HEK293 (cell line): Measurements from ENCODE around the gene FZD7.

Source experiments
- CTCF ChIA-PET: fragments of 350-600 bp; formaldehyde crosslinking; extraction: SDS; loops from one replicate; lab custom pipeline; 2021; ENCODE audit warnings: antibody characterized with exemption; lab: Yijun Ruan, JAX
- POLR2A ChIA-PET: fragments of 300-600 bp; formaldehyde crosslinking; extraction: SDS; loops from one replicate; lab custom pipeline; 2020; ENCODE audit warnings: antibody characterized with exemption, inconsistent platforms; lab: Yijun Ruan, JAX
- H3K27ac ChIP-seq: fragments of 200-500 bp; sonication (Bioruptor generic); 2 replicates; pipeline ENCODE4 v1.5.1; 2014; ENCODE audit warnings: low read depth, low read length, control low read depth, inconsistent platforms; ENCODE audit errors: extremely low read depth
- H3K36me3 ChIP-seq, 2 experiments: fragments of 200-500 bp in 1 of 2; sonication (Bioruptor generic) in 1 of 2; 1 replicate in 1 of 2; 2 replicates in 1 of 2; pipeline ENCODE4 v1.5.1; 2014 to 2017; ENCODE audit warnings: inconsistent platforms in 2 of 2, low read length in 2 of 2; ENCODE audit not compliant: control insufficient read depth in 2 of 2, insufficient read depth in 1 of 2
- H3K4me1 ChIP-seq: fragments of 200-500 bp; sonication (Bioruptor generic); 2 replicates; pipeline ENCODE4 v1.5.1; 2014; ENCODE audit warnings: mild to moderate bottlenecking, low read length, inconsistent platforms; ENCODE audit not compliant: control insufficient read depth, insufficient read depth
- H3K4me3 ChIP-seq: 2 replicates; pipeline ENCODE4 v1.5.1; 2011; ENCODE audit warnings: low read depth, mild to moderate bottlenecking, control low read depth, low read length, moderate library complexity
- H3K9me3 ChIP-seq: fragments of 200-500 bp; sonication (Bioruptor generic); 2 replicates; pipeline ENCODE4 v1.5.1; 2014; ENCODE audit warnings: low read depth, low read length, inconsistent platforms; ENCODE audit not compliant: control insufficient read depth, insufficient read depth
- KLF16 ChIP-seq: fragments of 450-650 bp; formaldehyde crosslinking; IDR thresholded peaks from 2 replicates; pipeline ENCODE4 v1.5.1; 2017; ENCODE audit warnings: missing biosample characterization, missing genetic modification characterization
- KLF9 ChIP-seq: fragments of 450-650 bp; formaldehyde crosslinking; IDR thresholded peaks from 2 replicates; pipeline ENCODE4 v1.5.1; 2016; ENCODE audit warnings: missing biosample characterization, missing genetic modification characterization, low read depth
- PBX3 ChIP-seq: sonication (generic); formaldehyde crosslinking; IDR thresholded peaks from 2 replicates; pipeline ENCODE4 v1.8.1; 2022; ENCODE audit warnings: mild to moderate bottlenecking, moderate library complexity, missing genetic modification reagents
- PRDM6 ChIP-seq: fragments of 450-650 bp; formaldehyde crosslinking; IDR thresholded peaks from 2 replicates; pipeline ENCODE4 v1.5.1; 2017; ENCODE audit warnings: missing biosample characterization, missing genetic modification characterization
- SALL2 ChIP-seq: fragments of 450-650 bp; formaldehyde crosslinking; IDR thresholded peaks from 2 replicates; pipeline ENCODE4 v1.5.0; 2017; ENCODE audit warnings: missing biosample characterization, mild to moderate bottlenecking, missing genetic modification characterization, borderline replicate concordance
- SETDB1 ChIP-seq: IDR thresholded peaks from one replicate; pipeline ENCODE4 v1.6.1; 2017; ENCODE audit warnings: mild to moderate bottlenecking, low read length, moderate library complexity, mixed read lengths; ENCODE audit not compliant: insufficient read length
- TRIM28 ChIP-seq: IDR thresholded peaks from 2 replicates; pipeline ENCODE4 v1.6.1; 2011; ENCODE audit warnings: low read length, control low read depth, borderline replicate concordance
- ZBTB17 ChIP-seq: fragments of 450-650 bp; formaldehyde crosslinking; IDR thresholded peaks from 2 replicates; pipeline ENCODE4 v1.5.1; 2016; ENCODE audit warnings: missing biosample characterization, missing genetic modification characterization
- ZNF174 ChIP-seq: fragments of 450-650 bp; formaldehyde crosslinking; IDR thresholded peaks from 2 replicates; pipeline ENCODE4 v1.5.0; 2017; ENCODE audit warnings: missing biosample characterization, mild to moderate bottlenecking, missing genetic modification characterization
- ZNF184 ChIP-seq: fragments of 450-650 bp; IDR thresholded peaks from 2 replicates; pipeline ENCODE4 v1.5.1; 2018; ENCODE audit warnings: missing biosample characterization, mild to moderate bottlenecking, missing genetic modification characterization
- ZNF2 ChIP-seq: fragments of 450-650 bp; formaldehyde crosslinking; IDR thresholded peaks from 2 replicates; pipeline ENCODE4 v1.5.1; 2016; ENCODE audit warnings: missing biosample characterization, missing genetic modification characterization
- ZNF223 ChIP-seq: fragments of 450-650 bp; formaldehyde crosslinking; IDR thresholded peaks from 2 replicates; pipeline ENCODE4 v1.5.1; 2016; ENCODE audit warnings: missing biosample characterization, missing genetic modification characterization
- ZNF24 ChIP-seq: fragments of 450-650 bp; formaldehyde crosslinking; IDR thresholded peaks from 2 replicates; pipeline ENCODE4 v1.5.1; 2016; ENCODE audit warnings: missing biosample characterization, missing genetic modification characterization
- ZNF26 ChIP-seq: fragments of 450-650 bp; formaldehyde crosslinking; IDR thresholded peaks from 2 replicates; pipeline ENCODE4 v1.5.1; 2016; ENCODE audit warnings: missing biosample characterization, missing genetic modification characterization
- ZNF362 ChIP-seq: fragments of 450-650 bp; formaldehyde crosslinking; IDR thresholded peaks from 2 replicates; pipeline ENCODE4 v1.5.1; 2016; ENCODE audit warnings: missing biosample characterization, missing genetic modification characterization
- ZNF398 ChIP-seq: fragments of 450-650 bp; formaldehyde crosslinking; IDR thresholded peaks from 2 replicates; pipeline ENCODE4 v1.5.1; 2017; ENCODE audit warnings: missing biosample characterization, missing genetic modification characterization
- ZNF404 ChIP-seq: fragments of 450-650 bp; formaldehyde crosslinking; IDR thresholded peaks from 2 replicates; pipeline ENCODE4 v1.5.1; 2017; ENCODE audit warnings: missing biosample characterization, missing genetic modification characterization
- ZNF433 ChIP-seq: fragments of 450-650 bp; formaldehyde crosslinking; IDR thresholded peaks from 2 replicates; pipeline ENCODE4 v1.5.1; 2016; ENCODE audit warnings: missing biosample characterization, missing genetic modification characterization, low read depth
- ZNF549 ChIP-seq: fragments of 450-650 bp; IDR thresholded peaks from 2 replicates; pipeline ENCODE4 v1.5.1; 2018; ENCODE audit warnings: missing biosample characterization, missing genetic modification characterization, mild to moderate bottlenecking, inconsistent platforms, moderate library complexity
- ZNF660 ChIP-seq: fragments of 450-650 bp; IDR thresholded peaks from 2 replicates; pipeline ENCODE4 v1.5.1; 2018; ENCODE audit warnings: missing biosample characterization, mild to moderate bottlenecking, missing genetic modification characterization

Gene FZD7

GRCh38 chr2:202005272-202005887 is 28.3 kb upstream of the FZD7 start (continued):
- TF ChIP-seq ZNF26 (tag by site-specific recombination) (no peak), ZNF433 (tag by site-specific recombination) (no peak)
- TF ChIP-seq, all 188 proteins: peak for 0

- no peak overlapping the region for H3K4me3 ChIP-seq
- ChIA-PET POLR2A (no interaction called here), CTCF (interaction anchor here (0.6 kb wide), 1 partner anchor 26 kb away, joined by 3 read pairs; no protein-coding TSS in a partner anchor)
- H3K27ac ChIP-seq, result no peak overlapping the region
- no peaks in the 10 kb centered on the region for H3K9me3 ChIP-seq
- no peaks in the 10 kb centered on the region for H3K36me3 ChIP-seq
- TF ChIP-seq ZBTB17 (tag by site-specific recombination) (no peak), ZNF404 (no peak), ZNF174 (tag by site-specific recombination) (no peak), ZNF184 (tag by site-specific recombination) (no peak), SETDB1 (no peak), ZNF549 (tag by site-specific recombination) (no peak), ZNF223 (tag by site-specific recombination) (no peak), ZNF2 (tag by site-specific recombination) (no peak), TRIM28 (no peak), KLF16 (tag by site-specific recombination) (no peak), SALL2 (no peak), ZNF660 (tag by site-specific recombination) (no peak), ZNF398 (tag by site-specific recombination) (no peak), PBX3 (CRISPR knock-in tag) (no peak), PRDM6 (tag by site-specific recombination) (no peak), ZNF362 (no peak), KLF9 (tag by site-specific recombination) (no peak), ZNF24 (tag by site-specific recombination) (no peak)
- no peaks in the 10 kb centered on the region for H3K4me1 ChIP-seq
Measured at GRCh38 chr2:202006301-202006700, 27.4 kb upstream of the FZD7 start.
